Fibroblast of mammary gland (primary cell): ENCODE data around the gene DUSP28.

Experiments used
- DNase-seq: peaks from one replicate; pipeline ENCODE4 v3.0.0-alpha.2; 2010; ENCODE audit warnings: low read depth
- H3K4me3 ChIP-seq: 2 replicates; pipeline ENCODE4 v1.5.1; 2011; ENCODE audit warnings: low read depth, mild to moderate bottlenecking, low read length, moderate library complexity; ENCODE audit not compliant: control insufficient read depth
- TF ChIP-seq, protein P1 (sequence below): conservative IDR thresholded peaks from 2 replicates; pipeline ENCODE4 v1.5.1; 2011; ENCODE audit warnings: low read depth, low read length, inconsistent platforms; ENCODE audit not compliant: control insufficient read depth, insufficient read depth

Gene DUSP28

DNA sequence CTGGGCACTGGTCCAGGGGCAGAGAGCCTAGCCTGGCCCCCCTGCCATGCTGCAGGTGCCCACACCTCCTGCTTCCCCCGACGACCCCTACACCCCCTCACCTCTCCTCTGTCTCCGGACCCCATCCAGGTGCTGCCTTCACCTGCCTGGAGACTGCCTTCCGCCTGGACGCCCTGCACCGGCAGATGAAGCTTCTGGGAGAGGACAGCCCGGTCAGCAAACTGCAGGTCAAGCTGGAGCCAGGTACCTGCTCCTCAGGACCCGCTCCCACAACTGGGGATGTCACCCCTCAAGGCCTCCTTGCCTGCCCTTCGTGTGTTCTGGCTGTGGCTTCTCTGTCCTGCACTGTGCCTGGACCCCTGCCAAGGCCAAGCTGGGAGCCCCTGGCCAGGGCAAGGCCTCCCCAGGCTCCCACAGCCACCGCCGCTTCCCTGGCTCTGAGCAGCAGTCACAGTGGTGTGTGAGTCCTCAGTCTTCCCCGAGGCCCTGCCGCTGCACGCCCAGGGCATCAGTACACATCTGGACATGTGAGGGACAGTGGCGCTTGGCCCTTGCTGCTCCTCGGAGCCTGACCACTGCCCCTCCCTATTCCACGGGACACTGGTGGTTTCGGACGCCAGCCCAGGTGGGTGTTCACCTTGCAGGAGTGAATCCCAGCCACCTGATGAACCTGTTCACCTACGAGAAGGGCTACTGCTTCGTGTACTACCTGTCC is 14.4 kb downstream of the DUSP28 start:
- TF ChIP-seq, protein P1, sequence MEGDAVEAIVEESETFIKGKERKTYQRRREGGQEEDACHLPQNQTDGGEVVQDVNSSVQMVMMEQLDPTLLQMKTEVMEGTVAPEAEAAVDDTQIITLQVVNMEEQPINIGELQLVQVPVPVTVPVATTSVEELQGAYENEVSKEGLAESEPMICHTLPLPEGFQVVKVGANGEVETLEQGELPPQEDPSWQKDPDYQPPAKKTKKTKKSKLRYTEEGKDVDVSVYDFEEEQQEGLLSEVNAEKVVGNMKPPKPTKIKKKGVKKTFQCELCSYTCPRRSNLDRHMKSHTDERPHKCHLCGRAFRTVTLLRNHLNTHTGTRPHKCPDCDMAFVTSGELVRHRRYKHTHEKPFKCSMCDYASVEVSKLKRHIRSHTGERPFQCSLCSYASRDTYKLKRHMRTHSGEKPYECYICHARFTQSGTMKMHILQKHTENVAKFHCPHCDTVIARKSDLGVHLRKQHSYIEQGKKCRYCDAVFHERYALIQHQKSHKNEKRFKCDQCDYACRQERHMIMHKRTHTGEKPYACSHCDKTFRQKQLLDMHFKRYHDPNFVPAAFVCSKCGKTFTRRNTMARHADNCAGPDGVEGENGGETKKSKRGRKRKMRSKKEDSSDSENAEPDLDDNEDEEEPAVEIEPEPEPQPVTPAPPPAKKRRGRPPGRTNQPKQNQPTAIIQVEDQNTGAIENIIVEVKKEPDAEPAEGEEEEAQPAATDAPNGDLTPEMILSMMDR = no peak
- no peak overlapping the region for H3K4me3 ChIP-seq
- no peak for DNase-seq

DNA sequence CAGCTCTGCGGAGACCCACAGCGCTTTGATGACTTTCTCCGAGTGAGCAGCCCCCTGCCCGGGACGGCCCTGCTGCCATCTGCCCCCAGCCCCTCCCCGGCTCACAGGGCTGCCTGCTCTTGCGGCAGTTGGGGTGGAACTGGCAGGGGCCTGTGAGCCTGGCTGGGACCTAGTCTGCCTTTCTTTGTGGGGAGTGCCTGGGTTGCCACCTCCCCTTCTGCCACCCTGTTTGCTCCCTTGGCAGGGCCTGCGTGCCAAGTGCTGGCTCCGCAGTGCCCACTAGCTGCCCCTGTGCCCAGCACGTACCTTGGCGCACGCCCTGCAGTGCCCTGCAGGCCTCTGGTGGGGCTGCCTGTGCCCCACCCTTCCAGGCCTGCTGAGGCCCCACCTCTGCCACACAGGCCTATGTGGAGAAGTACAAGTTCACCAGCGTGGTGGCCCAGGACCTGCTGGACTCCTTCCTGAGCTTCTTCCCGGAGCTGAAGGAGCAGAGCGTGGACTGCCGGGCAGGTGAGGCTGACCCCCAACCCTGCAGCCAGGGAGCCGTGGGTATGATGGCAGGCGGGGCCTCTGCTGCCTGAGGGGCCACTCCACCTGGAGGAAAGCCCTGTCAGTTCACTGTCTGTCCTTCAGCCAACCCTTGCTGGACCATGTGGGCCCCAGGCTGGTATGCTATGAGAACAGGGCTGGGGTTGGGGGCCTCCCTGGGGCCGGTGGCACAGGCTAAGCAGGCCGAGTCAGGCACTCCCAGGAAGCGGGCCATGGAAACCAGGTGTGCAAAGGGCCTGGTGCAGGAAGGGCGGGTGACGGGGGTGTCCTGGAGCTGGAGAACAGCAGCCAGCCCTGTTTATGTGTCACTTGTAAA is 15.2 kb downstream of the DUSP28 start:
- TF ChIP-seq, protein P1 = no peak
- no peak overlapping the region for H3K4me3 ChIP-seq
- DNase-seq = no peak

DNA sequence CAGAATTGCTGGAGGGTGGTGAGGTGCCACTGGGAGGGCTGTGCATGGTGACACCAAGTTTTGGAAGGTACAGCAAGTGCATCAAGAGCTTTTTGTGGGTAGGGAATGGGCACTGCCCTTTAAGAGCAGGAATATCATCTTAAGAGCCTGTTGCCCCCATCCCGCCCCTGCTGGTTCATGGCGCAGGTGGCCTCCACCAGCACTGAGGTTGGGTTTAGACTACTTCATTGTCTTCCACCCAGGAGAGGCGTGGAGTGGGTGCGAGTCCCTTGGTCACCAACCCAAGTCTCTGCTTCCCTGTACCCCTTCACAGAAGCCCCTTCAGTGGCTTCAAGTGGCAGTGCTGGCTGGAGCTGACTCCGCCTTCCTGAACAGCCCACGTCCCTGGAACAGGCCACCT is 15.9 kb downstream of the DUSP28 start:
- TF ChIP-seq, protein P1 = no peak
- H3K4me3 ChIP-seq = no peak overlapping the region
- no peak for DNase-seq

DNA sequence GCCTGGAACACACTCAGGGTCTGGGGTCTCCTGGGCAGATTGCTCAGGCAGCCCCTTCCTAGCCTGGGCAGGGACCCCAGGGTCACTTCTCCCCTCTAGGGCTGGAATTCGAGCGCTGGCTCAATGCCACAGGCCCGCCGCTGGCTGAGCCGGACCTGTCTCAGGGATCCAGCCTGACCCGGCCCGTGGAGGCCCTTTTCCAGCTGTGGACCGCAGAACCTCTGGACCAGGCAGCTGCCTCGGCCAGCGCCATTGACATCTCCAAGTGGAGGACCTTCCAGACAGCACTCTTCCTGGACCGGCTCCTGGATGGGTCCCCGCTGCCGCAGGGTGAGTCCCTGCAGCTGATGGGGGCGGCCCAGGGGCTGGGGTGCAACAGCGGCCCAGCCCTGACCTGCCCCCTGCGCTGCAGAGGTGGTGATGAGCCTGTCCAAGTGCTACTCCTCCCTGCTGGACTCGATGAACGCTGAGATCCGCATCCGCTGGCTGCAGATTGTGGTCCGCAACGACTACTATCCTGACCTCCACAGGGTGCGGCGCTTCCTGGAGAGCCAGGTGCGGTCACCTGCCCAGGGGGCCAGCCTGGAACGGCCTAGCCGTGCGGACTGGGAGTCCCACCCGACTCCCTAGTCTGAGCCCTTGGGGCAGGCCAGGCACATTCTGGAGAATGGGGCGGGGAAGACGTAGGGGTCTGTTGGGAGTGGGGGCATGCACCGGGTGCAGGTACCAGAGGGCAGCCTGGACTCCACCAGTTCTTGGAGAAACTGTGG is 16.5 kb downstream of the DUSP28 start:
- H3K4me3 ChIP-seq = no peak overlapping the region
- no peak for DNase-seq
- TF ChIP-seq, protein P1 = no peak

DNA sequence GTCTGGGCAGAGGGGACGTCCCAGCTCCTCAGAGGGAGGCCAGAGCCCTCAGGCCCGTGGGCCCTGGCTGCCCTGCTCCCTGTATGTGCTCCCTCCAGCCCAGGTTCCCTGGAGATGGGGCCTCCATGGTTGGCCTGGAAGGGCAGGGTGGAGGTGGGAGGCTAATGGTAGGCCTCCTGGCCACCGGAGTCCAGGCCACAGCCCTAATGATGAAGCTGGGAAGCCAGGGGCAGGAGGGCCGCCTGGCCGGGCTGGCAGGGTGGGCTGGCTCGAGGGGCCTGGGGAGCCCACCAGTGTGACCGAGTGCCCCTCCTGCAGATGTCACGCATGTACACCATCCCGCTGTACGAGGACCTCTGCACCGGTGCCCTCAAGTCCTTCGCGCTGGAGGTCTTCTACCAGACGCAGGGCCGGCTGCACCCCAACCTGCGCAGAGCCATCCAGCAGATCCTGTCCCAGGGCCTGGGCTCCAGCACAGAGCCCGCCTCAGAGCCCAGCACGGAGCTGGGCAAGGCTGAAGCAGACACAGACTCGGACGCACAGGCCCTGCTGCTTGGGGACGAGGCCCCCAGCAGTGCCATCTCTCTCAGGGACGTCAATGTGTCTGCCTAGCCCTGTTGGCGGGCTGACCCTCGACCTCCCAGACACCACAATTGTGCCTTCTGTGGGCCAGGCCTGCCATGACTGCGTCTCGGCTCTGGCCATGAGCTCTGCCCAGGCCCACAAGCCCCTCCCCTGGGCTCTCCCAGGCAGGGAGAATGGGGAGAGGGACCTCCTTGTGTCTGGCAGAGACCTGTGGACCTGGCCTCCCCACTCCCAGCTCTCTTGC is 17.3 kb downstream of the DUSP28 start:
- no peak overlapping the region for H3K4me3 ChIP-seq
- TF ChIP-seq, protein P1 = no peak
- no peak for DNase-seq

DNA sequence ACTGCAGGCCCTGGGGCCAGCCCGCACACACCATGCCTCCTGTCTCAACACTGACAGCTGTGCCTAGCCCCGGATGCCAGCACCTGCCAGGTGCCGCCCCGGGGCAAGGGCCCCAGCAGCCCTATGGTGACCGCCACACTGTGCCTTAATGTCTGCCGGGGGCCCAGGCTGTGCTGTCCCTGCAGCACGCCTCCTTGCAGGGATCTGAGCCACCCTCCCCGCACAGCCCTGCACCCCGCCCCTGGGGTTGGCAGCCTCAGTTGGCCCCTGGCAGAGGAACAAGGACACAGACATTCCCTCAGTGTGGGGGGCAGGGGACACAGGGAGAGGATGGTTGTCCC is 17.9 kb downstream of the DUSP28 start:
- DNase-seq = no peak
- TF ChIP-seq, protein P1 = no peak
- no peak overlapping the region for H3K4me3 ChIP-seq
